Measurements from ENCODE around the gene PEX10. TPM values are rescaled to one million over a fixed set of nuclear protein-coding genes. Genes with fewer than 3 reads are reported as not detected.

The PEX10 gene
- total RNA-seq, 4 donors from 2014 or later, result 27.6 to 44.7 (median 37.8) TPM

DNA sequence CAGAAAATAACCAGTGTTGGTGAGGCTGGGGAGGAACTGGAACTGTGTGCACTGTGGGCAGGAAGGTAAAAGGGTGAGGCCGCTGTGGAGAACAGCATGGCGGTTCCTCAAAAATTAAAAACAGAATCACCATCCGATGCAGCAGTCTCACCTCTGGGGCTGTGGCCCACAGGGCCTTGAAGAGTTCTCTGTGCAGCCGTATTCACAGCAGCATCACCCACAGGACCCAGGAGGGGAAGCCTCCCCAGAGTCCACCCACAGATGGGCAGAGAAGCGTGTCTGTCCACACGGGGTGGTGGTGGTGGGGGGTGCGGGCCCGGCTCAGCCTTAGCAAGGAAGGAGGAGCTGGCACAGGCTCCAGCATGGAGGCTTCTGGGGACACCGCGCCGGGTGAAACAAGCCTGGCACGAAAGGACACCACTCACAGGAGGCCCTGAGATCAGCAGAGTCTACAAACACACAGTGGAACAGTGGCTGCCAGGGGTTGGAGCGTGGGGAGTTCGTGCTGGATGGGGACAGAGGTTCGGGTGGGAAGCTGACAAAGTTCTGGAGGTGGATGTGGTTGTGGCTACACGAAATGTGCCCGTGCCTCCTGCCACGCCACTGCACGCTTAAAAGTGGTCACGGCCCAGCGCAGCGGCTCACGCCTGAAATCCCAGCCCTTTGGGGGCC is 32.5 kb downstream of the PEX10 start:
- H3K4me3 ChIP-seq, result no peak overlapping the region
- TF ChIP-seq EP300 (IDR thresholded peaks at IDR 0.05) (no peak), POLR2A (IDR thresholded peaks at IDR 0.05) (no peak)
- TF ChIP-seq, protein P1, sequence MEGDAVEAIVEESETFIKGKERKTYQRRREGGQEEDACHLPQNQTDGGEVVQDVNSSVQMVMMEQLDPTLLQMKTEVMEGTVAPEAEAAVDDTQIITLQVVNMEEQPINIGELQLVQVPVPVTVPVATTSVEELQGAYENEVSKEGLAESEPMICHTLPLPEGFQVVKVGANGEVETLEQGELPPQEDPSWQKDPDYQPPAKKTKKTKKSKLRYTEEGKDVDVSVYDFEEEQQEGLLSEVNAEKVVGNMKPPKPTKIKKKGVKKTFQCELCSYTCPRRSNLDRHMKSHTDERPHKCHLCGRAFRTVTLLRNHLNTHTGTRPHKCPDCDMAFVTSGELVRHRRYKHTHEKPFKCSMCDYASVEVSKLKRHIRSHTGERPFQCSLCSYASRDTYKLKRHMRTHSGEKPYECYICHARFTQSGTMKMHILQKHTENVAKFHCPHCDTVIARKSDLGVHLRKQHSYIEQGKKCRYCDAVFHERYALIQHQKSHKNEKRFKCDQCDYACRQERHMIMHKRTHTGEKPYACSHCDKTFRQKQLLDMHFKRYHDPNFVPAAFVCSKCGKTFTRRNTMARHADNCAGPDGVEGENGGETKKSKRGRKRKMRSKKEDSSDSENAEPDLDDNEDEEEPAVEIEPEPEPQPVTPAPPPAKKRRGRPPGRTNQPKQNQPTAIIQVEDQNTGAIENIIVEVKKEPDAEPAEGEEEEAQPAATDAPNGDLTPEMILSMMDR (IDR thresholded peaks at IDR 0.05), result no peak
- no peaks in the 10 kb centered on the region for H3K27me3 ChIP-seq
- WGBS, 2 donors, result 86 to 87% methylated on average over 23 of the region's 23 CpGs
- DNase-seq (ENCODE audit: low spot score in 2 of 2), result no peak
- peaks cover 0 to 16% (median 8%) of the 10 kb centered on the region in 4 donors for H3K4me1 ChIP-seq
- no peaks in the 10 kb centered on the region for H3K9me3 ChIP-seq
- H3K36me3 ChIP-seq, result no peaks in the 10 kb centered on the region
- H3K27ac ChIP-seq, result no peak overlapping the region

DNA sequence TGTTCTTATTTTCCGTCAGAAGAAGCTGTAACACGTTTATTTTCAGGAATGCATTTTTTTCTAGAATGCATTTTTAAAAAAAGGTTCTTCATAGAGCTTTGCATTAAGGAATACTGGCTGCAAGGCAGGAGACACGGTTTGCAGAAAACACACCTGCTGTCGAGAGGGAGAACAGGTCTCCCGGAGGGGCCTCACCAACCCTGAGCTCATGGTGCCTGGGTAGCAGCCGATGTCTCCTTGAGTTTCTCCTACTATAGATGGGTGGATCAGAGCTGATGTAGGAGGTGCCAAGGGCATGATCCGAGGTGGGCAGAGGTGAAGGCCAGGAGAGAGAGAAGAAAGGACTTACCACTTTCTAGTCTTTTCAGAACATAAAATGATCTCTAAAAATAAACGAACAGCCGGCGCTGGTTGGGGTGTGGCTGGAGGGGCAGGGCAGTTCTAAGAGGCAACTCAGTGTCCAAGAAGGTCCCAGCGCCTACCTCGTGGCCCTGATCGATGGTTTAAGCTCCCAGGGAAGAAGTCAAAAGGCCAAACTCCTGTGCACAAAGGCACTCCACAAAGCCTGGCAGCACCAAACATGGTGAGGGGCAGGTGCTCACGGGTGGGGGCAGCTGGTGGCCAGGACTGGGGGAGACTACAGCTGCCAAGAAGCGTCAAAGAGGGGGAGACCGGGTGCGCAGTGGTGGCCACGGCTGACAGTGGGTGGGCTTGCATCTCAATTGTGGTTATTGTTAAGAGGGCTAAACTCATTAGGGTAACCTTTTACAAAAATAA is 33.2 kb downstream of the PEX10 start:
- DNase-seq (ENCODE audit: low spot score in 2 of 2), result no peak
- 73 to 82% methylated on average over 18 of the region's 18 CpGs for WGBS, 2 donors

DNA sequence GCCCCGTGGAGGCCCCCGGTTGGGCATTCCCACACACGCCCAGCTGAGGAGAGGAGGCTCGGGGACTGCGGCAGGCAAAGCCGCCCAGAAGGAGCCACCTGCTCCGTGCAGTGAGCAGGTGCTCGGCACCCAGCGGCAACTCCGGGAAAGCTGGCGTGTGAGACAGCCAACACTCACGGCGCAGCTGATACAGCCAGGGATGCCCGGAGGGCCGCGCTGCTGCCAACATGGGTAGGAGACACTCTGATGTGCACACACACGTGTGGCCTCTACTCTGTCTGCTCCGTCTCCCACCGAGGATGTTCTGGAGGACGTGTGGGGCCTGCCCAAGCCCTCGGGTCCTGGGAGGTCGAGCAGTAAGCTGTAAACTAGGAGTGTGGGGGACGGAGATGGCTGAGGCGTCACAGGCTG is 33.9 kb downstream of the PEX10 start:
- no peak for TF ChIP-seq EP300 (IDR thresholded peaks at IDR 0.05)
- TF ChIP-seq POLR2A (IDR thresholded peaks at IDR 0.05), result no peak
- TF ChIP-seq, protein P1 (IDR thresholded peaks at IDR 0.05), result no peak
- DNase-seq (ENCODE audit: low spot score in 2 of 2), result no peak
- no peaks in the 10 kb centered on the region for H3K27me3 ChIP-seq
- H3K4me1 ChIP-seq, result peaks cover 0 to 16% (median 8%) of the 10 kb centered on the region in 4 donors
- no peaks in the 10 kb centered on the region for H3K9me3 ChIP-seq
- WGBS, 2 donors, result 85 to 94% methylated on average over 16 to 24 of the region's 24 CpGs
- no peak overlapping the region for H3K27ac ChIP-seq
- H3K4me3 ChIP-seq, result no peak overlapping the region
- peaks cover 0 to 9% (median 0%) of the 10 kb centered on the region in 3 donors for H3K36me3 ChIP-seq

More for the DNA sequence above, 33.2 kb downstream of the PEX10 start:
- Histone ChIP-seq H3K27me3 (no peaks in the 10 kb centered on the region), H3K27ac (no peak overlapping the region), H3K9me3 (no peaks in the 10 kb centered on the region), H3K36me3 (peaks cover 0 to 3% (median 0%) of the 10 kb centered on the region in 3 donors), H3K4me3 (no peak overlapping the region), H3K4me1 (peaks cover 0 to 16% (median 8%) of the 10 kb centered on the region in 4 donors)
- TF ChIP-seq EP300 (IDR thresholded peaks at IDR 0.05) (no peak), POLR2A (IDR thresholded peaks at IDR 0.05) (no peak)
- TF ChIP-seq, protein P1 (IDR thresholded peaks at IDR 0.05), result no peak

DNA sequence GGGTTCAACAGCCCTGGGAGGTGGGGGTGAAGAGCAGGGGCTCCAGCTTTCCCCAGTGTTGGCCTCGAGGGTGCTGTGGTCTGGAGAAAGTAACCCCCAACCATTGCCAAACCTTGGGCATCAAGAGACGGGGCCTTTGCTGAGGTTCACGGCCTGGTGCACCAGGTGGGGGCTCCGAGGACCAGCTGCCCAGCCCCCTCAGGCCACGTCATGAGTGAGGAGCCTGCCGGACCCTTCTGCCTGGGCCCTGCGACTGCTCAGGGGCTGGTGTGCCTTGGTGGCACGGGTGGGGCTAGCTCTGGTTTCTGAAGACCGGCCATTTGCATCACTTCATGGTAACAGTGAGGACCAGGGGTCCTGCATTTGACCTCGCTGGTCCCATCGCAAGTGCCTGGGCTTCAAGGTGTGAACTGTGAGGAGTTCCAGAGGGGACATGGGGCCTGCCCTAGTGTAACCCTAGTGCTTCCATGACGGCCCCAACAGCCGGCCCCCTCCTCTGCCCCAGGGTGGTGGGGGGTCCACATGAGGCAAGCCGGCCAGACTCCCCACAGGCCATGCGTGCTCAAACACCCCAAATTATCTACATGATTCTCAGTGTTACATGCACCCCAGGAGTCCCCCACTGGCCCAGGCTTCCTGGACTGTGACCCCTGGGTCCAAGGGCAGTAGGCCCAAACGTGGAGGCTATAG is 34.5 kb downstream of the PEX10 start:
- DNase-seq (ENCODE audit: low spot score in 2 of 2), result no peak
- H3K4me1 ChIP-seq, result peaks cover 0 to 16% (median 8%) of the 10 kb centered on the region in 4 donors
- TF ChIP-seq POLR2A (IDR thresholded peaks at IDR 0.05) (no peak), EP300 (IDR thresholded peaks at IDR 0.05) (no peak)
- TF ChIP-seq, protein P1 (IDR thresholded peaks at IDR 0.05), result no peak
- no peaks in the 10 kb centered on the region for H3K9me3 ChIP-seq
- H3K4me3 ChIP-seq, result no peak overlapping the region
- no peak overlapping the region for H3K27ac ChIP-seq
- H3K27me3 ChIP-seq, result no peaks in the 10 kb centered on the region
- 84 to 88% methylated on average over 9 to 15 of the region's 16 CpGs for WGBS, 2 donors
- H3K36me3 ChIP-seq, result peaks cover 0 to 15% (median 0%) of the 10 kb centered on the region in 3 donors
